HG02571 (cell line): ENCODE measurements around the gene TMEM263.
"Not testable (repeated sequence)": the region's sequence is repeated elsewhere in the genome, so short reads cannot be mapped to it uniquely, and the experiment has no call there.

Source experiments
- ATAC-seq: cut with Tn5 transposase; IDR thresholded peaks from one replicate; pipeline ENCODE4 v1.9.1; 2021; ENCODE audit warnings: mild to moderate bottlenecking, moderate library complexity; ENCODE audit not compliant: unreplicated experiment

TMEM263 gene

DNA sequence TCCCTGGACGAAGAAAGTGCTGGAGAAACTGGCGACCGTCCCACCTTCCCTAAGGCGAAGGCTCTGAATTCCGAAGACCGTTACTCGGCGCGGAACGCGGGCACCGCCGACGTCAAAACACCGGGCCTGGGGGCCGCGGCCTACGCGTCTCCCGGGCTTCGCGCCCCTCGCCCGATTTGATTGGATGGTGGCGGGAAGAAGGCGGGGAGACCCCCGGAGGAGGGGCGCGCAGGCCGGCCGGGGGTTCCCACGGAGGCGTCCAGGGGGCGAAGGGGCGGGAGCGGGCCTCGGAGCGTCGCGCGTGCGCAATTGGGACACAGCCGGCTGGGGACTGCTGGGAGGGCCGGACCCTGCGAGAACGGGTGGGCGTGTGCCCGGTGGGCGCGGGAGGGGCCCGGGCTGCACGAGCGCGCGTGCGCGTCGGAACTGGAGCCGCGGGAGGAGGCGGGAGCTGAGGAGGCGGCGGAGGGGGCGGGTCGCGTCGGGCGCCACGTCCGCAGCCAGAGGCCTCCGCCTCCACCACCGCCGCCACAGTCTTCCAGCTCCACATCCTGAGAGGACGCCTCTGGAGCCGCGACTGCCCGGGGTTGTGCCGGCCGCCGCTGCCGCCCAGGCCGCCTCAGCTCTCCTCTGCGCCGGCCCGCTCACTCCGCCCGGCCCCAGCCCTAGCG, at the start of gene TMEM263:
Gene TMEM263, plus strand, starts transcription at position 531 of the 671 bp plus-strand sequence. CDS start 11,210 bp downstream, outside the sequence.
- ATAC-seq: peak; percentile 78

GRCh38 chr12:106906715-106907114, 49.0 kb upstream of the TMEM263 start:
- ATAC-seq: no peak

DNA sequence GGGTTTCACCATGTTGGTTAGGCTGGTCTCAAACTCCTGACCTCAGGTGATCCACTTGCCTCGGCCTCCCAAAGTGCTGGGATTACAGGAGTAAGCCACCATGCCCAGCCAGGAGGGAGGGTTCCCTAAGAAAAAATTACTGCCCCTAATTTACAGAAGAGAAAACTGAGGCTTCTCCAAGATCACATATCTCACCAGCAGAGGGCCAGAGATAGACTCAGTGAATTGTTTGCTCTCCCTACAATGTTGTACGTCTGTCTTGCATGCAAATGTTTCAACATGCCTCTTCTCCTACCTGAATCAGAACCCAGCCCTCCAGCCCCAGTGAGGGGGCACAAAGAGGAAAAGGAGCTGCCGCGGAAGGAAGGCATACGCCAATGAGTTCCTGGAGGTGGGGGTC, 48.3 kb upstream of the TMEM263 start:
- no peak for ATAC-seq

DNA sequence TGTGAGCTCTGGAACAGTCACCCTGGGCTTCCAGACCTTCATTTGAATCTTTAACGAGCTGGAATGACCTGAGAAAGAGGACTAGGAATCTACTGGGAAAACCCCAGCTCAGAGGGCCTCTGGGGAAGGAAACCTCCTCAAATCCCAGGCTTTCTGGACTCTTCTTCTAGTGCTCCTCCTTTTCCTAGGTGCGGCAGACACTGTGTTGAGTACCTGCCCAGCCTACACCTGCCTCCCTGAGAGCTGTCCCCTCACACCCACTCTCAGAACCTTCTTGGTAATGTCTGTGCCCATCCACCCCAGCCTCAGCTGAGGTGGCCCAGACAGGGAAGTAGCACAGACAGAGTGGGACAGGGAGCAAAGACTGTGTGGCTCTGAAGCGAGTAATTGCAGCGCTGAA, 47.9 kb upstream of the TMEM263 start:
- ATAC-seq: no peak

DNA sequence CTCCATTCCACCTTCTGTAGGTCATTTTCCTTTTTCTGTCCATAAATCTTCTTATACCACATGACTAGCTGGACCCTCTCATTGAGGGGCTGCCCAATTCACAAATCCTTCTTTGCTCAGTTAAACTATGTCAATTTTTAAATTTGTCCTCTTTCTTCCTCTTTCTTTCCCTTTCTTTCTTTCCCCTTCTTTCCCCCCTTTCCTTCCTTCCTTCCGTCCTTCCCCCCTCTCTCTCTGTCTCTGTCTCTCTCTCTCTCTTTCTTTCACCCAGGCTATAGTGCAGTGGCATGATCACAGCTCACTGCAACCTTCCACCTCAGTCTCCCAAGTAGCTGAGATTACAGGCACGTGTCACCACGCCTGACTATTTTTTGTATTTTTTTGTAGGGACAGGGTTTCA, 47.1 kb upstream of the TMEM263 start:
- ATAC-seq: no peak

DNA sequence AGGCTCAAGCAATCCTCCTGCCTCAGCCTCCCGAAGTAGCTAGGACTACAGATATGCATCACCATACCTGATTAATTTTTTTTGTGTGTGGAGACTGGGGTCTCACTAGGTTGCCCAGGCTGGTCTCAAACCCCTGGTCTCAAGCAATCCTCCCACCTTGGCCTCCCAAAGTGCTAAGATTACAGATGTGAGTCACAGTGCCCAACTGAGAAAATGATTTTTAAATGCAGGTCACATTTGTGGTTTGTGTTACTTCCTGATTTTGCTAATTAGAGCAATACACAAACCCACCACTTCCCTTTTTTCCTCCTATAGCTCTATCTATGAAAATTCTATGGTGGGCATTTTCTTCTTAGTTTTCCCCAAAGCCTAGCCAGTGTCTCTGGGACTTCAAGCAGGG, 45.5 kb upstream of the TMEM263 start:
- peak; percentile 54 for ATAC-seq

DNA sequence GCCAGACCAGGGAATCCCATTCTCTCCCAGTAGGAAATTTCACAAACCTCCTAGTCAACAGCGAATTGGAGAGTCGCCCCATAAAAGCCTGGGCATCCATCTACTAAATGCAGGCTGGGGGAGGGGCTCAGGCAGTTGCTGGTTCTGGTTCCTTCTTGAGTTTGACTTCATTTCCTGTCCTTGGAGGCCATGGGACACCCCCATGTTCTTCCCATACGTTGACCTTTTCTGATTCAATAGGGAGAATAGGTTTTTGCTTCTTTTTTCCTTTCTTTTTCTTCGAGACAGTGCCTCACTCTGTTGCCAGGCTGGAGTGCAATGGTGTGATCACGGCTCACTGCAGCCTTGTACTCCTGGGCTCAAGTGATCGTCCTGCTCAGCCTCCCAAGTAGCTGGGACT, 44.1 kb upstream of the TMEM263 start:
- ATAC-seq: no peak

DNA sequence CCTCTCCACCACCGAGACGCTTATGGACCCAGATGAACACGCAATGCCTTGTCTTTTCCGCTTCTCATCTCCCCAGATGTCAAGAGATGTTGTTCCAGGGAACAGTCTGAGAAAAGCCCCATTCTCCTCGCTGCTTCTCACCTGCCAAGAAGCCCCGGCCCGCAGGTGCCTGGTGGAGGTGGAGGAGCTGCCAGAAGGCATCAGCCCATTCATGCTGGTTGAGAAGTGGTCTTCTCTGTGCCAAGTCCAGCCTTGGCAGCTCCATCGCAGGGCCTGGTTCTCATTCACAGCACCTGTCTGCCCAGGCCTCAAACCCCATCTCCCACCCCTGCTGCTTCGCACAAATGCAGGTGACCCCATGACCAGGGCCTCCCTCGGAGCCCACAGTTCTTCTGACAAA, 42.3 kb upstream of the TMEM263 start:
- no peak for ATAC-seq

DNA sequence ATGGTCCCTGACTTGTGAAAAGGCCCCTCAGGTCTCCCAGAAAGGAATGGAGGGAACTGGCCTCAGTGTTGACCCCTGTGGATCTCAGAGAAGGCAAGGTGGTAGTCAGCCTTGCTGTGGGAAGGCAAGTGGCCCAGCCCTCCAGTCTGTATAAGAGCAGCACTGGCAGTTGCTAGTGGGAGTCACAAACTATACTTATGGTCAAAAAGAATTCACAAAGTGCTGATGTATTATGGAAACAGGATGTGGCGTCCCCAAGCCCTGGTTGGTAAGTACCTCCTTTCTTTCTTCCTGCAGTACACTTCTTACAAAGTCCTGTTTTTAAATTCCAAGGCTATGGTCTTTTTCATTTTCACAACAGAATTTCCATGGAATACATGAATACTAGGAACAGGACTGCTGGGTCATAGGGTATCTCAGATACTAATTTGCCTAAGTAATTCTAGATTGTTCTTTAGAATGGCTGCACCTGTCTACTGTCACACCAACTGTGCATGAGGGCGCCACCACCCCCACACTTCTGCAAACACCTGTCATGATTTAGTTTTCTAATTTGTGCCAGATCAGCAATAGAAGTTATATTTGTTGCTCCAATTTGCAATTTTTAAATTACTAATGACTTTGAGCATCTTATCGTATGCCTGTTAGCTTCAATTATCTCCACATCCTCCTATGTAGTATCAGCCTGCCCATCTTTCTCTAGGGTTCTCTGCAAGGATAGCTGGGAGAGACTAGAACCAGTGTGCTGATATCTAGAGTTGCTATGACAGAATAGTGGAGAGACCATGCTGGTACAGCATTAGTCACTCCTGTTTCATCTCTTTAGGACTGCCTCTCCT, 40.7 kb upstream of the TMEM263 start:
- ATAC-seq: no peak

GRCh38 chr12:106915635-106916026, 40.1 kb upstream of the TMEM263 start:
- ATAC-seq: no peak

GRCh38 chr12:106917503-106917902, 38.2 kb upstream of the TMEM263 start:
- no peak for ATAC-seq

- no peak for ATAC-seq
Measured at GRCh38 chr12:106918746-106919145, 37.0 kb upstream of the TMEM263 start.

- ATAC-seq: no peak
Measured at GRCh38 chr12:106919910-106920544, 35.7 kb upstream of the TMEM263 start.

DNA sequence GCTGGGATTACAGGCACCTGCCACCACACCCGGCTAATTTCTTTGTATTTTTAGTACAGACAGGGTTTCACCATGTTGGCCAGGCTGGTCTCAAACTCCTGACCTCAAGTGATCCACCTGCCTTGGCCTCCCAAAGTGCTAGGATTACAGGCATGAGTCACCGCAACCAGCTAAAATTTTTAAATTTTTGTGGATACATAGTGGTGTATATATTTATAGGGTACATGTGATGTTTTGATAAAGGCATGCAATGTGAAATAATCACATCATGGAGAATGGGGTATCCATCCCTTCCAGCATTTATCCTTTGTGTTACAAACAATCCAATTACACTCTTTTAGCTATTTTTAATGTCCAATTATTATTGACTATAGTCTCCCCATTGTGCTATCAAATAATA, 33.7 kb upstream of the TMEM263 start:
- not testable (repeated sequence) for ATAC-seq

DNA sequence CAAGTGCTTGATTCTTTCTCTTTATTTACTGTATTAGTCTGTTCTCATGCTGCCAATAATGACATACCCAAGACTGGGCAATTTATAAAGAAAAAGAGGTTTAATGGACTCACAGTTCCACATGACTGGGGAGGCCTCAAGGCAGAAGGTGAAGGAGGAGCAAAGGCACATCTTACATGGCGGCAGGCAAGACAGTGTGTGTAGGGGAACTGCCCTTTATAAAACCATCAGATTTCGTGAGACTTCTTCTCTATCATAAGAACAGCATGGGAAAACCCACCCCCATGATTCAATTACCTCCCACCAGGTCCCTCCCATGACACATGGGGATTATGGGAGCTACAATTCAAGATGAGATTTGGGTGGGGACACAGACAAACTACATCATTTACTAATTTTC, 32.1 kb upstream of the TMEM263 start:
- not testable (repeated sequence) for ATAC-seq

- no peak for ATAC-seq
Measured at GRCh38 chr12:106924268-106924861, 31.3 kb upstream of the TMEM263 start.

- no peak for ATAC-seq
Measured at GRCh38 chr12:106926657-106927056, 29.1 kb upstream of the TMEM263 start.

GRCh38 chr12:106934277-106934676, 21.4 kb upstream of the TMEM263 start:
- no peak for ATAC-seq

DNA sequence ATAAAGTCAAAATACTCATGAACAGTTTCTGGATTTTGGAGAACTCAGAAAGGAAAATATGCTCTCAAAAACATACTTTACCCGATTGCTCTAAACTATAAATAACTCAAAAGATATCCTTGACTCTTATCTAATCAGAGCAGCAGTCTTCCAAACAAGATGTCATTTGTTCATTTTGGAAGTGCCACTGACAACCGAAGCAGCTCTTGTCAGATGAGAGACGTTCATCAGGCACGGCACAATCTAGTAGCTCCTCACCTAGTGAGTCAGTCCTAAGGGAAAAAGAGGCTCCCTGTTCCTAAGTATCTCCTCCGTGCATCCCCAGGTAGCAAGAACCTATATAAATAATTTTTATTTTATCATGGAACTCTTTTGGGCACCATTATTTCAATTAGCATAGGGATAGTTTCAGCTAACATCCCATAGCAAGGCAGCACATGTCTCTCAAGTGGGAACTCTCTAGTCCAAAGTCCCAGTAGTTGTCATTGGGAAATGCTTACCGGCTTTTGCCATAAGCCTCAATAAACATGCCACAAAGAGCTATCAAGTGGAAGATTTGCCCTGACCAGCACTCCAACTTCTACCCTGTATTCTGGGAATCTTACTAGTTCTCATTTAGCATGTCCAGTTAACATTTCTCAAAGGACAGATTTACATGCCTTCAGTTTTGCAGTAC, 14.1 kb upstream of the TMEM263 start:
- ATAC-seq: no peak

- no peak for ATAC-seq
Measured at GRCh38 chr12:106942775-106943174, 12.9 kb upstream of the TMEM263 start.
